ENCODE data around the gene SAFB.

DNA sequence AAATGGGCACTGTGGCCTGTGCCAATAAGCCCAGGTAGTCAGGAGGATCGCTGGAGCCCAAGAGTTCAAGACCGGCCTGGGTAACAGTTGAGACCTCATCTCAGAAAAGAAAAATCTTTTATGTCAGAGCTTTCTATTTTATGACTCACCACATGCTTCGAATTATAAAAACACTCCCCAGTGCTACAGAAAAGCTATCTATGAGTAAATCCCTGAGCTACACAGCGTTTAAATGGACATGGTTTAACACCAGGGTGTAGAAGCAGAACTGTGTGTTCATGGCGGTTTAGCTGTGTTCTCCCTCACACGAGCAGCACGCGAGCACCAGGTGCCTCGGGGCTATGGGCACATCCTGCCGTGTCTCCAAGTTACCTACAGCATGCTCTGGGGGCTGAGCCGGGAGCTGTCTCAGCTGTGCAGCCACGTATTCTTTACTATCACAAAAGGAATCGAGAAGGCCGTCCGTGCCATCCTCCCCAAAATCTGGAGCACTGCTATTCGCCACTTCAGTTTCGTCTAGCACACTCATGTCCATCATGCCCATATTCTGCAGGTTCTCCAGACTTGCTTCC is 7.0 kb upstream of the SAFB start:
- TF ChIP-seq, protein P1, sequence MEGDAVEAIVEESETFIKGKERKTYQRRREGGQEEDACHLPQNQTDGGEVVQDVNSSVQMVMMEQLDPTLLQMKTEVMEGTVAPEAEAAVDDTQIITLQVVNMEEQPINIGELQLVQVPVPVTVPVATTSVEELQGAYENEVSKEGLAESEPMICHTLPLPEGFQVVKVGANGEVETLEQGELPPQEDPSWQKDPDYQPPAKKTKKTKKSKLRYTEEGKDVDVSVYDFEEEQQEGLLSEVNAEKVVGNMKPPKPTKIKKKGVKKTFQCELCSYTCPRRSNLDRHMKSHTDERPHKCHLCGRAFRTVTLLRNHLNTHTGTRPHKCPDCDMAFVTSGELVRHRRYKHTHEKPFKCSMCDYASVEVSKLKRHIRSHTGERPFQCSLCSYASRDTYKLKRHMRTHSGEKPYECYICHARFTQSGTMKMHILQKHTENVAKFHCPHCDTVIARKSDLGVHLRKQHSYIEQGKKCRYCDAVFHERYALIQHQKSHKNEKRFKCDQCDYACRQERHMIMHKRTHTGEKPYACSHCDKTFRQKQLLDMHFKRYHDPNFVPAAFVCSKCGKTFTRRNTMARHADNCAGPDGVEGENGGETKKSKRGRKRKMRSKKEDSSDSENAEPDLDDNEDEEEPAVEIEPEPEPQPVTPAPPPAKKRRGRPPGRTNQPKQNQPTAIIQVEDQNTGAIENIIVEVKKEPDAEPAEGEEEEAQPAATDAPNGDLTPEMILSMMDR (IDR thresholded peaks at IDR 0.05; ENCODE audit: poor library complexity, severe bottlenecking), result no peak
- TF ChIP-seq EP300 (conservative IDR thresholded peaks at IDR 0.05; ENCODE audit: poor library complexity, severe bottlenecking), result no peak
- no peak for TF ChIP-seq MXI1 (conservative IDR thresholded peaks at IDR 0.05; ENCODE audit: poor library complexity, severe bottlenecking)
- no peak for TF ChIP-seq POLR2AphosphoS5 (IDR thresholded peaks at IDR 0.05)
- no peak for TF ChIP-seq EZH2 (IDR thresholded peaks at IDR 0.05; ENCODE audit: borderline replicate concordance, insufficient read depth, low read length, poor library complexity, severe bottlenecking)
- TF ChIP-seq, protein P2, sequence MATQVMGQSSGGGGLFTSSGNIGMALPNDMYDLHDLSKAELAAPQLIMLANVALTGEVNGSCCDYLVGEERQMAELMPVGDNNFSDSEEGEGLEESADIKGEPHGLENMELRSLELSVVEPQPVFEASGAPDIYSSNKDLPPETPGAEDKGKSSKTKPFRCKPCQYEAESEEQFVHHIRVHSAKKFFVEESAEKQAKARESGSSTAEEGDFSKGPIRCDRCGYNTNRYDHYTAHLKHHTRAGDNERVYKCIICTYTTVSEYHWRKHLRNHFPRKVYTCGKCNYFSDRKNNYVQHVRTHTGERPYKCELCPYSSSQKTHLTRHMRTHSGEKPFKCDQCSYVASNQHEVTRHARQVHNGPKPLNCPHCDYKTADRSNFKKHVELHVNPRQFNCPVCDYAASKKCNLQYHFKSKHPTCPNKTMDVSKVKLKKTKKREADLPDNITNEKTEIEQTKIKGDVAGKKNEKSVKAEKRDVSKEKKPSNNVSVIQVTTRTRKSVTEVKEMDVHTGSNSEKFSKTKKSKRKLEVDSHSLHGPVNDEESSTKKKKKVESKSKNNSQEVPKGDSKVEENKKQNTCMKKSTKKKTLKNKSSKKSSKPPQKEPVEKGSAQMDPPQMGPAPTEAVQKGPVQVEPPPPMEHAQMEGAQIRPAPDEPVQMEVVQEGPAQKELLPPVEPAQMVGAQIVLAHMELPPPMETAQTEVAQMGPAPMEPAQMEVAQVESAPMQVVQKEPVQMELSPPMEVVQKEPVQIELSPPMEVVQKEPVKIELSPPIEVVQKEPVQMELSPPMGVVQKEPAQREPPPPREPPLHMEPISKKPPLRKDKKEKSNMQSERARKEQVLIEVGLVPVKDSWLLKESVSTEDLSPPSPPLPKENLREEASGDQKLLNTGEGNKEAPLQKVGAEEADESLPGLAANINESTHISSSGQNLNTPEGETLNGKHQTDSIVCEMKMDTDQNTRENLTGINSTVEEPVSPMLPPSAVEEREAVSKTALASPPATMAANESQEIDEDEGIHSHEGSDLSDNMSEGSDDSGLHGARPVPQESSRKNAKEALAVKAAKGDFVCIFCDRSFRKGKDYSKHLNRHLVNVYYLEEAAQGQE (IDR thresholded peaks at IDR 0.05; ENCODE audit: borderline replicate concordance), result no peak
- no peak for TF ChIP-seq RAD21 (conservative IDR thresholded peaks at IDR 0.05)
- TF ChIP-seq TAF1 (IDR thresholded peaks at IDR 0.05; ENCODE audit: low read depth), result no peak
- no peak for TF ChIP-seq SMC3 (conservative IDR thresholded peaks at IDR 0.05; ENCODE audit: poor library complexity)
